HG03175 (cell line): ENCODE data around the gene ARFRP1.

Experiments
- ATAC-seq: cut with Tn5 transposase; IDR thresholded peaks from one replicate; pipeline ENCODE4 v1.9.1; 2021; ENCODE audit warnings: mild to moderate bottlenecking, moderate library complexity; ENCODE audit not compliant: unreplicated experiment

ARFRP1 gene

GRCh38 chr20:63707558-63708300, at the start of gene ARFRP1, which contains the start of gene ZGPAT:
TSS of gene ARFRP1 (minus strand) at chr20:63707976. CDS start at chr20:63707091, 885 bp downstream.
TSS of gene ZGPAT (plus strand) at chr20:63708039. CDS start at chr20:63708581, 542 bp downstream.
- peak; percentile 70 for ATAC-seq

GRCh38 chr20:63756648-63756991, 48.8 kb upstream of the ARFRP1 start:
- no peak for ATAC-seq

GRCh38 chr20:63755933-63756647, 48.3 kb upstream of the ARFRP1 start:
- no peak for ATAC-seq

- ATAC-seq: no peak
These were observed 46.2 kb upstream of the ARFRP1 start for GRCh38 chr20:63754008-63754407.

GRCh38 chr20:63753381-63753780, 45.6 kb upstream of the ARFRP1 start:
- no peak for ATAC-seq

GRCh38 chr20:63752411-63753101, 44.8 kb upstream of the ARFRP1 start:
- no peak for ATAC-seq

GRCh38 chr20:63751471-63752271, 43.9 kb upstream of the ARFRP1 start:
- no peak for ATAC-seq

GRCh38 chr20:63750807-63751470, 43.2 kb upstream of the ARFRP1 start:
- no peak for ATAC-seq

GRCh38 chr20:63749597-63750508, 42.1 kb upstream of the ARFRP1 start:
- ATAC-seq: no peak

GRCh38 chr20:63748934-63749270, 41.1 kb upstream of the ARFRP1 start:
- ATAC-seq: no peak

GRCh38 chr20:63748070-63748933, 40.5 kb upstream of the ARFRP1 start:
- no peak for ATAC-seq

GRCh38 chr20:63747622-63748069, 39.9 kb upstream of the ARFRP1 start:
- ATAC-seq: no peak

GRCh38 chr20:63746751-63747315, 39.1 kb upstream of the ARFRP1 start:
- no peak for ATAC-seq

- ATAC-seq: no peak
These were observed 38.4 kb upstream of the ARFRP1 start for GRCh38 chr20:63745961-63746731.

GRCh38 chr20:63745424-63745805, 37.6 kb upstream of the ARFRP1 start:
- no peak for ATAC-seq

GRCh38 chr20:63744574-63745423, 37.0 kb upstream of the ARFRP1 start:
- ATAC-seq: no peak
